GM18526 (cell line): Measurements from ENCODE around the gene KCNJ16.

ENCODE experiments used
- POLR2A ChIP-seq: IDR thresholded peaks from 3 replicates; pipeline ENCODE4 v1.6.1; 2011; ENCODE audit not compliant: insufficient read length; ENCODE audit errors: extremely low read depth

The KCNJ16 gene

DNA sequence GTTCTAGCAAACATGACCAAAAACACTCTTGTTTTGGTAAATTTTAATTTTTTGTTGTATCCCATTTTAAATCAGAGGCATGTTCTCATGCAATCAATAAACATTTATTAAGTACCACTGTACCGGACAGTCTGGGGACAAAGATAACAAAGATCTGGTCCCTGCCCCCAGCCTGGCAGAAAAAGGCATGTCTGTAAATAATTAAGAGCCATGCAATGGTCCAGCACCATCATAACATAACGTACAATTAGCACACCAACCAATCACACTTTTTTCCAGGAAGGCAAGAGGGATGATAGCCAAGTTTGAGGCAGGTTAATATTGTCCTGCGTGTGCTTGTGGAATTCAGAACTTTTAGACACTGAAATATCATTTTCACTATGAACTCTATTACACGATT is 3.5 kb downstream of the KCNJ16 start:
- TF ChIP-seq POLR2A = no peak

DNA sequence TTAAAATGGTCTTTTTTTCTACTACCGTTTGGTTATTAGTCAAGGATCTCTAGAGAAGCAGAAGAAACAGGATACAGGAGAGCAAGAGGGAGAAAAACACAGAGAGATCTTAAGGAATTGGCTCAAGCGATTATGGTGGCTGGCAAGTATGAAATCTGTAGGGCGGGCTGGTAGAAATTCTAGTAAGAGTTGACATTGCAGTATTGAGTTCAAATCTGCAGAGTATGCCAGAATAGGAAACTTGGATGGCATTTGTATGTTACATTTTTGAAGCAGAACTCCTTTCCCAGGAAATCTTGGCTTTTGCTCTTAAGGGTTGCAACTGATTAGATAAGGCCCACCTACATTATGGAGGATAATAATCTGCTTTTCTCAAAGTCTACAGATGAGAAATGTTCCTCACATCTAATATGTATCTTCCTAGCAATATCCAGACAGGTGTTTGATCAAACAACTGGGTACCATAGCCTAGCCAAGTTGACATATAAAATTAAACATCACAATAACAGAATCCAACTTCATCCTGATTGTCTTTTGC is 4.0 kb downstream of the KCNJ16 start:
- TF ChIP-seq POLR2A = no peak

DNA sequence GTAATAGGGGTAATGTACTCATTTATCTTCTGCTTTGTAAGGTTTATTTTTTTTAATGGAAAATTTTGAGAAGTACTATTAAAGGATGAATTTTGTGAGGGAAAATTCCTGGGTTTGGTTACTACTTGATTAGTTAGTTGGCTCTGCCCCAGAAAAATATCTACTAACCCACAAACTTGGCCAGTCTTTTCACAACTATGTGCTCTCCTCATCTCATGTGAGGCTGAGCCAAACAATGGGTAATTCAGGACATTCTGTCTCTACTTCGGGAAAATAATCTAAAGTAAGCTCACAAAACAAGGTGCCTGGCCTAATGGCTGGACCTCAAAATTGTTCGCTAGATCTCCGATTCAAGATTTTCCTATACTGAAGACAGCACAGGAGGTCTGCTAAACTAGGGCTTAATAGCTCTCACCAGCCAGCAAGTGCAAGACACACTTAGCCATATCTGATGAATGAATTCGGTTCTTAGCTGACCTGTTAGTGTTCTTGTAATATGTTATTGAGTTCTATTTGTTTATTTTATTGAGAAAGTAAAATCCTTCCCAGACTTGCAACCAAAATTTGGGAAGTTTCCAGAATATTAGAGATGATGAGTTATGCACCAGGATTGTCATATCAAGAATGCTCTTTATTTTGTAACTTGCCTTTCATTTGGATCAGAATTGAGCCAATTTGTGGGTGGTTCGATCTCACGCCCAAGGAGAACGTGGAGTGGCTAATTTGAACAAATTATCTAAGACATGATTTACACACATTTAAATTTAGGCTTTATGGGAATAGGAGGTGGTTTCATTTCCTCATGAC is 5.7 kb downstream of the KCNJ16 start:
- TF ChIP-seq POLR2A = no peak

GRCh38 chr17:70081885-70082284 is 6.9 kb downstream of the KCNJ16 start:
- TF ChIP-seq POLR2A = no peak

GRCh38 chr17:70084476-70084875 is 9.5 kb downstream of the KCNJ16 start:
- no peak for TF ChIP-seq POLR2A

GRCh38 chr17:70086516-70086915 is 11.5 kb downstream of the KCNJ16 start:
- TF ChIP-seq POLR2A = no peak

- TF ChIP-seq POLR2A = no peak
These were observed 14.6 kb downstream of the KCNJ16 start for GRCh38 chr17:70089513-70090148.

GRCh38 chr17:70091005-70091568 is 16.1 kb downstream of the KCNJ16 start:
- no peak for TF ChIP-seq POLR2A

DNA sequence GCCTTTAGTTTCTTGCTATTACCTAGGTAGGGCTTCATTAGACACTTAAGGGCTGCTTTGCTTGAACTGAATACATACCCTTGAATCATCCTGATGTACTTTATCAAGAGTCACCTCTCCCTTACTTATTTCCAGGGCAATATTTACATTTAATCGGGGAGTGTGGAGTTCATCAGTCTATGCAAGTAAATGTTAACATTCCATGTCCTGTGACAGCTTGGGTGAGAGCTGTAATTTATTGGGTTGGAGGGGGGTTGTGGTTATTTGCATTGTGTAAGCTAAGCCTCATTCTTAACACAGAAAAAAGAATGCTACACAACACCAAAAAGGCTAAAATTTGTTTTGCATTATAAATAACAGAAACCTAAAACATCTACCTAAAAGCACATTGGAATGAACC is 16.7 kb downstream of the KCNJ16 start:
- no peak for TF ChIP-seq POLR2A

DNA sequence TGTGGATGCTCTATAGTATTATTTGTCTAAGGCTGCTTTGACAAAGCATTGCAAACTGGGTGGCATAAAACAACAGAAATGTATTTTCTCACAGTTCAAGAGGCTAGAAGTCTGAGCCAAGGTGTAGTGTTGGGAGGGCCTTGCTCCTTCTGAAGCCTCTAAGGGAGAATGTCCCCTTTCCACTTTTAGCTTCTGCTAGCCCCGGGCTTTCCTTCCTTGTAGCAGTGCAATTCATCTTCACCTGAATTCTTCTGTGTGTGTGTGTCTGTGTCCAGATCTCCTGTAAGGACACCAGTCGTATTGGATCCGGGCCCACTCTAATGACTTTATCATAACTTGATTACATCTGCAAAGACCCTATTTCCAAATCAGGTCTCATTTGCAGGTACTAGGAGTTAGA is 18.1 kb downstream of the KCNJ16 start:
- no peak for TF ChIP-seq POLR2A

DNA sequence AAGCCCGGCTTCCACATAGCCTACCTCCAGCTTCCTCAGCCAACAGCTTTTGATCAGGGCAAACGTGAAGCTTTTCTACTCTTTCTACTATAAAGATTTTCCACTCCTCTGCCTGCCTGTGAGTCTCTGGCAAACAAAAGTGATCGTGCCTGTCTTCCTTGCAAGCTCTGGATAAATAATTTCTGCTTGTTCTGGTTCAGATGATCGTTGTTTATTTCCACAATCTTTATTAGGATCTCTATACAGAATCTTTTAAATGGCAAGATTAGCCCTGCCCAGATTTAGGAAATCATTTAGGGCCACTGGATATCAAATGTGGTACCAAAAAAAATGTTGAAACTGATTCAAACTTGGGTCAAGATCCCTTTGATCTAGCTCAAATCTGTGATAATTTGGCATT is 20.4 kb downstream of the KCNJ16 start:
- TF ChIP-seq POLR2A = no peak

GRCh38 chr17:70096861-70097260 is 21.8 kb downstream of the KCNJ16 start:
- TF ChIP-seq POLR2A = no peak

- no peak for TF ChIP-seq POLR2A
These were observed 23.0 kb downstream of the KCNJ16 start for GRCh38 chr17:70098030-70098429.

DNA sequence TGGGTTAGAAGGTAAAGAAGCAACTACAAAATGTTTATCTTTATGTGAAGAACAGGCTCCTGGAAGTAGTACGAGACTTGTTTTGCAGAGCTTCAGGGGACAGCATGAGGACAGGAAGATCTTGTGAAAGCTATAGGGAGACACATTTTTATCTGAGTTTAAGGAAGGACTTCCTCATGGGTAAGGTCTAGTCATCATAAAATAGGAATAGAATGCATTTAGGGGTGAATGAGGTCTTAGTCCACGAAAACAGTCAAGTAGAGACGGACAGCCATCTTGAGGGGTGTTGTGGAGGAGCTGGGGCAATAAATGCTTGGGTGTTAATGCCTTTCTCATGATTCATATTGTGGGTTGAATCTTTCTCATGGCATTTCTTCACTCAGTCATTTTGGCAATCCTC is 24.3 kb downstream of the KCNJ16 start:
- no peak for TF ChIP-seq POLR2A

GRCh38 chr17:70099884-70100283 is 24.9 kb downstream of the KCNJ16 start:
- no peak for TF ChIP-seq POLR2A

DNA sequence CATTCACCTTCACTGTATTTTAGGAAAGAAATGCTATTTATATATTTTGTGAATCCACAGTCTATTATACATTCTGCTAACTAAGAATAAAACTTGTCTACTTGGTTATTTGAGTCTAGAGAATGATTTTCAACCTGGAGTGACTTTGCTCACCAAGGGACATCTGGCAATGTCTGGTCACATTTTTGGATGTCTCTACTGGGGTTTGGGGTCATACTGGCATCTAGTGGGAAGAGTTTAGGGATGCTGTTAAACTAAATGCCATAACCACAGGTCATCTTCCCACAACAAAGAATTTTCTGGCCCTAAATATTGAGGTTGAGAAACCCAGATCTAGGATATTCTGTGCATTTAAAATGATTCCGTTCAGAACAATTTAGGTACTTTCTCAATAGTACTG is 26.0 kb downstream of the KCNJ16 start:
- no peak for TF ChIP-seq POLR2A

DNA sequence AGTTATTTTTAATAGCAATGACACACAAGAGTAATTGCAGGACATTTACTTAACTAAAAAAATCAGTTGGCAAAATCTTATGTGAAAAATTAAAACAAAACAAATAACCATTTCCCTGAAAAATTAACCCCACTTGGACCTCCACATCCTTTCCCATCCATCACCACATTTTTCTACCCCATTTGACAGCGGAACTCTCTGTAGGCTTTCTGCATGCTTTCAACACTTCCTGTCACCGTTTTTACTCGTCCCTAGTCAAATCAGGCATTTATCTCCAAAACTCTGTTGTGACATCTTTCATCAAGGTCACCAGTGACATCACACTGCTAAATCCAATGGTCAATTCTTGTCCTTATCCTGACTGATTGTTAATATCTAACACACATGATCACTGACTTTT is 27.5 kb downstream of the KCNJ16 start:
- TF ChIP-seq POLR2A = no peak
